ENCODE measurements around the gene IGDCC3.

GRCh38 chr15:65307978-65308377, 69.8 kb downstream of the IGDCC3 start:
- no peak for TF ChIP-seq POLR2A (IDR thresholded peaks at IDR 0.05)
- TF ChIP-seq EP300 (IDR thresholded peaks at IDR 0.05) = no peak
- no peak for TF ChIP-seq CTCF (IDR thresholded peaks at IDR 0.05)

Data from tibial nerve (tissue), 4 donors.